Activated T-helper 1 cell treated with anti-CD3 and anti-CD28 coated beads, Interleukin-12 subunit alpha, Interleukin-12 subunit beta, Interleukin-2, Interleukin-4 antibody, amounts not matched to agents 30 ng/mL and 10 ng/mL and 1 ng/mL, durations not matched to agents 14 hours and 24 hours and 36 hours (primary cell): ENCODE data around the gene PSPN. TPM values are rescaled to one million over a fixed set of nuclear protein-coding genes. Genes with fewer than 3 reads are reported as not detected.
"Not testable (repeated sequence)": the region's sequence is repeated elsewhere in the genome, so short reads cannot be mapped to it uniquely, and the experiment has no call there.

Source experiments
- DNase-seq: peaks from one replicate; pipeline ENCODE4 v3.0.0; 2021; ENCODE audit warnings: low spot score
- H3K27ac Mint-ChIP-seq: one replicate; pipeline ENCODE4 v1.8.0; 2021; ENCODE audit warnings: mild to moderate bottlenecking, mixed read lengths
- H3K27me3 Mint-ChIP-seq: one replicate; pipeline ENCODE4 v1.8.0; 2022; ENCODE audit warnings: mild to moderate bottlenecking, moderate library complexity, mixed read lengths; ENCODE audit not compliant: insufficient read depth
- H3K36me3 Mint-ChIP-seq: one replicate; pipeline ENCODE4 v1.8.0; 2021; ENCODE audit warnings: low read depth, mixed read lengths
- H3K4me1 Mint-ChIP-seq: one replicate; pipeline ENCODE4 v1.8.0; 2021; ENCODE audit warnings: low read depth, mixed read lengths
- H3K4me3 Mint-ChIP-seq: one replicate; pipeline ENCODE4 v1.8.0; 2021; ENCODE audit warnings: mild to moderate bottlenecking, moderate library complexity, mixed read lengths
- H3K9me3 Mint-ChIP-seq: one replicate; pipeline ENCODE4 v1.8.0; 2021; ENCODE audit warnings: mixed read lengths
- intact Hi-C: fragments of 100-400 bp; cut with micrococcal nuclease; formaldehyde crosslinking; loops from one replicate; pipeline ENCODE4 v1.15.1; 2024
- total RNA-seq: library from RNA; stranded (reverse); gene quantifications from 2 replicates; pipeline ENCODE4 v1.2.3, GENCODE V29; 2022

Gene PSPN
- total RNA-seq, 1 donor from 2014 or later = 1.3 TPM

- no peaks in the 10 kb centered on the region for H3K9me3 Mint-ChIP-seq
- intact Hi-C loops = no loop called here
- no peak for DNase-seq
- no peak overlapping the region for H3K4me3 Mint-ChIP-seq
- H3K4me1 Mint-ChIP-seq = peaks cover 2% of the 10 kb centered on the region
- H3K27me3 Mint-ChIP-seq = no peaks in the 10 kb centered on the region
- H3K27ac Mint-ChIP-seq = no peak overlapping the region
- peaks cover under 1% of the 10 kb centered on the region for H3K36me3 Mint-ChIP-seq
Measured at GRCh38 chr19:6357174-6357573, 18.6 kb downstream of the PSPN start.

GRCh38 chr19:6355321-6356040, 20.3 kb downstream of the PSPN start:
- H3K27ac Mint-ChIP-seq, H3K27me3 Mint-ChIP-seq, H3K9me3 Mint-ChIP-seq, DNase-seq, H3K4me1 Mint-ChIP-seq, H3K4me3 Mint-ChIP-seq, intact Hi-C loops, H3K36me3 Mint-ChIP-seq: not testable (repeated sequence)

DNA sequence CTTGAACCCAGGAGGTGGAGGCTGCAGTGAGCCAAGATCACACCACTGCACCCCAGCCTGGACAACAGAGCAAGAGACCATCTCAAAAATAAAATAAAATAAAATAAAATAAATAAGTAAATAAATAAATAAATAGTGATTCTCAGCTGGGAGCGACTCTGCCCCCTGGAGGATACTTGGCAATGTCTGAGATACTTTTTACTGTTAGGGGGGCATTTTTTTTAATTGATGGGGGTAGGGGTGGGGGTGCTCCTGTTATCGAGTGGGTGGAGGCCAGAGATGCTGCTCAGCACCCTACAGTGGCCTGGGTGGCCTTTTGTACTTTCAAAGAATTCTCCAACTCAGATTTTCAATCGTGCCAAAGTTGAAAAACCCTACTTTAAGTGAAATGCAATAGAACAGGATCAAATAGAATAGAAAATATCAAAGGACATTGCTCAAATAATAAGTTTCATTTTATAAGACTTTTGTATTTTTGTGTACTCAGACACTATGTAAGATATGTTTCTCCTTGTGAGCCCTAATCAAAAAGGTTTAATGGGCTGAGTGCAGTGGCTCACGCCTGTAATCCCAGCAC, 21.5 kb downstream of the PSPN start:
- Mint-ChIP-seq H3K4me3 (no peak overlapping the region), H3K9me3 (no peaks in the 10 kb centered on the region), H3K4me1 (no peaks in the 10 kb centered on the region), H3K27ac (no peak overlapping the region), H3K27me3 (no peaks in the 10 kb centered on the region), H3K36me3 (no peaks in the 10 kb centered on the region)
- intact Hi-C loops = no loop called here
- DNase-seq = no peak

DNA sequence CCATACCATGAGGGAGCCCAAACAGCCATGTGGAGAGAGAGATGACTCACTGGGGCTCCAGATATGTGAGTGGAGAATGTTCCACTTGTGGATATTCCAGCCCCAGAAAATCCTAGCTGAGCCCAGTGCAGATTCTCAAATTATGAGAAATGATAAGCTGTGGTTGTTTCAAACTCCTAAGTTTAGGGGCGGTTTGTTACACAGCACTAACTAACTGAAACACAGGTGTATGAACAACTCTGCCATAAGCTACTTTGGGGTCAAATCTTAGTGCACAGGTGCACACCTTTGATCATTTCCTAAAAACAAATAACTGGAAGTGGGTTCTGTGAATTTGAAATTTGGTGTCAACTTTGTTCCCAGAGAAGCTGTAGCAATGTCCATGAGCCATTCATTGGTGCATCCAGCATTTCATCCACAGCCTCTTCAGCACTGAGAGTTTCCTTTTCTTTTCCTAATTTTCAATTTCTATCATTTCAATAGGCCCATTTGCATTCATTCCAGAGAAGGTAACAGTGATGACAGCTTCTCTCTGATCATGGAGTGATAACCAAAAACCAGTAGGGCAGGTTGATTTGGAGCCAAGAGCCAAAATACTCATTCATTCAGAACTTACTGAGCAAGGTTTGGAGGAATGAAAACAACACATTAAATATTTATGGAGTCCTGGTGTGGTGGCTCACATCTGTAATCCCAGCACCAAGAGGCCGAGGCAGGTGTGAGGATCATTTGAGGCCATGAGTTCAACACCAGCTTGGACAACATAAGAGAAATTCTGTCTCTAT, 23.2 kb downstream of the PSPN start:
- Mint-ChIP-seq H3K4me3 (no peak overlapping the region), H3K4me1 (no peaks in the 10 kb centered on the region), H3K36me3 (no peaks in the 10 kb centered on the region), H3K27ac (no peak overlapping the region), H3K27me3 (no peaks in the 10 kb centered on the region), H3K9me3 (no peaks in the 10 kb centered on the region)
- intact Hi-C loops = no loop called here
- DNase-seq = no peak

- intact Hi-C loops = no loop called here
- no peaks in the 10 kb centered on the region for H3K9me3 Mint-ChIP-seq
- no peaks in the 10 kb centered on the region for H3K27me3 Mint-ChIP-seq
- no peak overlapping the region for H3K4me3 Mint-ChIP-seq
- no peak for DNase-seq
- no peak overlapping the region for H3K27ac Mint-ChIP-seq
- no peaks in the 10 kb centered on the region for H3K4me1 Mint-ChIP-seq
- H3K36me3 Mint-ChIP-seq = no peaks in the 10 kb centered on the region
Measured at GRCh38 chr19:6350688-6351087, 25.0 kb downstream of the PSPN start.

DNA sequence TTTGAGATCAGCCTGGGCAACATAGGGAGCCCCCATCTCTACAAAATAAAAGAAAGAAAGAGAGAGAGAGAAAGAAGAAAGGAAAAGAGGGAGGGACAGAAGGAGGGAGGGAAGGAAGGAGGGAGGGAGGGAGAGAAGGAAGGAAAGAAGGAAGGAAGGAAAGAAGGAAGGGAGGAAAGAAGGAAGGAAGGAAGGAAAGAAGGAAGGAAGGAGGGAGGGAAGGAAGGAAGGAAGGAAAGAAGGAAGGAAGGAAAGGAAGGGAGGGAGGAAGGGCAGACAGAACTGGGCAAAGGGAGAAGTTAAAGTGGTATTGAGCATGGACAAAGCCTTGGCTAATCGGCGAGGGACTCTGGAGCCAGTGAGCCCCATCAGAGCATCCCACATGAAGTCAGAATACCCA, 26.5 kb downstream of the PSPN start:
- H3K9me3 Mint-ChIP-seq, DNase-seq, H3K4me1 Mint-ChIP-seq, H3K27ac Mint-ChIP-seq, intact Hi-C loops, H3K36me3 Mint-ChIP-seq, H3K27me3 Mint-ChIP-seq, H3K4me3 Mint-ChIP-seq: not testable (repeated sequence)

- Mint-ChIP-seq H3K27ac (no peak overlapping the region), H3K27me3 (no peaks in the 10 kb centered on the region), H3K36me3 (no peaks in the 10 kb centered on the region), H3K9me3 (peaks cover 5% of the 10 kb centered on the region), H3K4me3 (no peak overlapping the region), H3K4me1 (no peaks in the 10 kb centered on the region)
- no peak for DNase-seq
- intact Hi-C loops = no loop called here
Measured at GRCh38 chr19:6343462-6343861, 32.3 kb downstream of the PSPN start.

GRCh38 chr19:6340493-6341201, 35.1 kb downstream of the PSPN start:
- no peak for DNase-seq

DNA sequence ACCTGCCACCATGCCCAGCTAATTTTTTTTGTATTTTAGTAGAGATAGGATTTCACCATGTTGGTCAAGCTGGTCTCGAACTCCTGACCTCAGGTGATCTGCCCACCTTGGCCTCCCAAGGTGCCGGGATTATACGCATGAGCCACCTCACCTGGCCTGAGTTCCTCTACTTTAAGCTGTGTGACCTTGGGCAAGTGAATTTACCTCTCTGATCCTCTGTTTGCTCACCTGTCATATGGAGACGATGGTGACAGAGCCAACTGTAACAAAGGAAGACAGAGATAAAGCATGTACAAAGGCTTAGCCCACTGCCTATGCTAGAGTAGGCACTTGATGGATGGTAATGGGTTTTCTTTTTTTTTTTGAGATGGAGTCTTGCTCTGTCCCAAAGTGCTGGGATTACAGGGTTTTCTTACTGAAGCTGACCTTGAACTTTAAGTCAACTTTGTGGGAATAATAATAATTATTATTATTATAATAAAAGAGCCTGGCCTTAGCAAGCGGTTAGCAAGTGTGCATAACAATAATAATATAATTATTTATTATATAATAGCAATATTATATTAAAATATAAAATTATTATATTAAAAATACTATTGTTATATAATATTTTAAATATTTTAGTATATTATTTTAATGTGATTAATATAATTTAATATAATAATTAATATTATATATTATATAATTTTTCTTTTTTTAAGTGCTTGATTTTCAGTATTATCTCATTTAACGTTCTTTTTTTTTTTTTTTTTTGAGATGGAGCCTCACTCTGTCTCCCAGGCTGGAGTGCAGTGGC, 41.0 kb downstream of the PSPN start:
- DNase-seq = no peak
- Mint-ChIP-seq H3K27ac (no peak overlapping the region), H3K27me3 (no peaks in the 10 kb centered on the region), H3K36me3 (no peaks in the 10 kb centered on the region), H3K4me1 (no peaks in the 10 kb centered on the region), H3K4me3 (no peak overlapping the region), H3K9me3 (peaks cover 5% of the 10 kb centered on the region)
- intact Hi-C loops = no loop called here

More at GRCh38 chr19:6340493-6341201, 35.1 kb downstream of the PSPN start:
- H3K27me3 Mint-ChIP-seq = no peaks in the 10 kb centered on the region
- intact Hi-C loops = no loop called here
- H3K4me3 Mint-ChIP-seq = no peak overlapping the region
- H3K4me1 Mint-ChIP-seq = no peaks in the 10 kb centered on the region
- H3K9me3 Mint-ChIP-seq = peaks cover 5% of the 10 kb centered on the region
- H3K27ac Mint-ChIP-seq = no peak overlapping the region
- no peaks in the 10 kb centered on the region for H3K36me3 Mint-ChIP-seq

DNA sequence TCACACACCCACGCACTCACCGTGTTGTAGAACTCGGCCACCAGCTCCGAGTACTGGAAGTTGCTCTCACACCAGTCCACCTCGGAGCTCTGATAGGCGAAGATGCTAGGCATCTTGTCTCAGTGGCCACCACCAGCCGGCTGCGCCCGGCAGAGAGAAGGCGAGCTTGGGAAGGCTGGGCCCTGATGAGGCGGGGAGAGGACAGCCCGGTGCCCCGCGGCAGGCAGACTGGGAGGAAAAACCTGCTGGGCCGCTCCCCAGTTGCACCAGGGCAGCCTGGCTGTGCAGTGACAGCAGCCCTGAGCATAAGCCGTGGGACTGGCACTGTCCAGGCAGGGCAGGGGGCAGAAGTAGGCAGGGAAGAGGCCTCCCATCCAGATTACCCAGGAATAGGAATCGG, 42.3 kb downstream of the PSPN start, which contains the start of gene ACER1:
Gene ACER1 (minus strand): TSS at position 174 of the 400 bp plus-strand sequence. CDS start 61 bp downstream, at position 113.
- H3K4me1 Mint-ChIP-seq = no peaks in the 10 kb centered on the region
- no peak within 1 kb of the TSS for H3K4me3 Mint-ChIP-seq
- H3K27me3 Mint-ChIP-seq = peaks cover 1% of the 10 kb centered on the region
- intact Hi-C loops = no loop called here
- H3K27ac Mint-ChIP-seq = no peak within 1 kb of the TSS
- DNase-seq = no peak
- H3K36me3 Mint-ChIP-seq = no peaks in the 10 kb centered on the region
- no peaks in the 10 kb centered on the region for H3K9me3 Mint-ChIP-seq

DNA sequence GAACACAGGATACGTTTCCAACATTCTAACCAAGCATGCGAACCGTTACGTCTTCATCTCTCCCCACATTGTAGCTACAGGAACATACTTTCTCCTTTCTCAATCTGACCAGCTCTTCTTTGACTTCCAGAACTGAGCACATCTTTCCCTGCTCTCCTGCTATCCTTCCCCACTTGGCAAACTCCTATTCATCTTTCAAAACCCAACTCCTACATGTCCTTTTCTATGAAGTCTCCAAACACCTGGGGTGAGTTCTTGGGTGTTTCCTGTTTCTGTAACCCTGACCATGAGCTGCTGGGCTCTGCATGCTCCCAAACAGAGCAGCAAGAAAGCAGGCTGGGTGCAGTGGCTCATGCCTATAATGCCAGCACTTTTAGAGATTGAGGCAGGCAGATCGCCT, 48.9 kb downstream of the PSPN start:
- no peaks in the 10 kb centered on the region for H3K9me3 Mint-ChIP-seq
- no peak overlapping the region for H3K4me3 Mint-ChIP-seq
- H3K4me1 Mint-ChIP-seq = no peaks in the 10 kb centered on the region
- H3K27ac Mint-ChIP-seq = no peak overlapping the region
- H3K27me3 Mint-ChIP-seq = peaks cover 3% of the 10 kb centered on the region
- no peaks in the 10 kb centered on the region for H3K36me3 Mint-ChIP-seq
- intact Hi-C loops = no loop called here
- DNase-seq = no peak

DNA sequence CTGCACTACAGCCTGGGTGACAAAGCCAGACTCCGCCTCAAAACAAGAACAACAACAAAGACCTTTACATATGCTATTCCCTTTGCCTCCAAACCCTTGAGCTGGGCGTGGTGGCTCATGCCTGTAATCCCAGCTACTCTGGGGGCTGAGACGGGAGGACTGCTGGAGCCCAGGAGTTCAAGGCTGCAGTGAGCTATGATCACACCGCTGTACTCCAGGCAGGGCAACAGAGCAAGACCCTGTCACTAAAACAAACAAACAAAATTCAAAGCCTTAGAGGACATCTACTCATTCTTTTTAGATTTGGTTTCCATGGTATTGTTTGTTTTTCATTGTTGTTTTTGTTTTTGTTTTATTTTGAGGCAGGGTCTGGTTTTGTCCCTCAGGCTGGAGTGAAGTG, 50.1 kb downstream of the PSPN start:
- H3K36me3 Mint-ChIP-seq = no peaks in the 10 kb centered on the region
- H3K27ac Mint-ChIP-seq = no peak overlapping the region
- H3K27me3 Mint-ChIP-seq = peaks cover 3% of the 10 kb centered on the region
- DNase-seq = no peak
- intact Hi-C loops = no loop called here
- no peaks in the 10 kb centered on the region for H3K4me1 Mint-ChIP-seq
- H3K9me3 Mint-ChIP-seq = no peaks in the 10 kb centered on the region
- no peak overlapping the region for H3K4me3 Mint-ChIP-seq
